Breast epithelium (tissue), 4 donors: ENCODE data around the gene FMOD. TPM values are rescaled to one million over a fixed set of nuclear protein-coding genes. Genes with fewer than 3 reads are reported as not detected.

Experiments
- DNase-seq, 2 donors: peaks; one replicate each; pipeline ENCODE4 v3.0.0-alpha.2; 2019; ENCODE audit warnings: low spot score in 2 of 2
- H3K27ac ChIP-seq, 2 donors: fragments of 200-600 bp; sonication (generic) in 1 of 2; one replicate each; pipeline ENCODE4 v1.5.1; 2016 to 2019; ENCODE audit warnings: mild to moderate bottlenecking in 1 of 2
- H3K27me3 ChIP-seq, 2 donors: fragments of 200-600 bp; sonication (generic) in 1 of 2; one replicate each; pipeline versions ENCODE4 v1.5.1 to v1.6.0; 2017 to 2019; ENCODE audit warnings: control low read depth in 1 of 2, mild to moderate bottlenecking in 1 of 2
- H3K36me3 ChIP-seq: fragments of 200-600 bp; one replicate; pipeline ENCODE4 v1.5.1; 2019
- H3K4me1 ChIP-seq, 2 donors: fragments of 200-600 bp; sonication (generic); one replicate each; pipeline ENCODE4 v1.5.1; 2016 to 2019; ENCODE audit warnings: control low read depth in 1 of 2
- H3K4me3 ChIP-seq, 3 donors: fragments of 200-600 bp; sonication (generic); 1 replicate in 2 of 3; 2 replicates in 1 of 3; pipeline ENCODE4 v1.5.1; 2016 to 2019; ENCODE audit warnings: mild to moderate bottlenecking in 3 of 3, moderate library complexity in 2 of 3
- H3K9me3 ChIP-seq, 2 donors: fragments of 200-600 bp; sonication (generic) in 1 of 2; one replicate each; pipeline ENCODE4 v1.5.1; 2016 to 2019; ENCODE audit warnings: control low read depth in 1 of 2
- CTCF ChIP-seq, 3 donors: fragments of 450-650 bp; IDR thresholded peaks; one replicate each; pipeline ENCODE4 v1.5.1; 2016 to 2017; ENCODE audit warnings: antibody characterized with exemption in 3 of 3, mild to moderate bottlenecking in 3 of 3, moderate library complexity in 3 of 3
- POLR2A ChIP-seq: fragments of 450-650 bp; IDR thresholded peaks from one replicate; pipeline ENCODE4 v1.6.1; 2016; ENCODE audit warnings: antibody characterized with exemption, mild to moderate bottlenecking, moderate library complexity
- POLR2AphosphoS5 ChIP-seq, 3 donors: sonication (generic); formaldehyde crosslinking; IDR thresholded peaks; one replicate each; pipeline ENCODE4 v1.6.1; 2017; ENCODE audit warnings: antibody characterized with exemption in 3 of 3
- intact Hi-C: fragments of 100-400 bp; cut with DNase I; formaldehyde crosslinking; loops from one replicate; pipeline ENCODE4 v1.15.1; 2023; ENCODE audit warnings: low total_unique reads
- total RNA-seq, 3 donors: library from RNA; depleted of rRNA; stranded (reverse); fragments of >200 nt; gene quantifications; one replicate each; pipeline ENCODE4 v1.1.0, GENCODE V29; 2016

The FMOD gene
- total RNA-seq, 3 donors from 2014 or later = 79.6 to 132 (median 92.4) TPM

DNA sequence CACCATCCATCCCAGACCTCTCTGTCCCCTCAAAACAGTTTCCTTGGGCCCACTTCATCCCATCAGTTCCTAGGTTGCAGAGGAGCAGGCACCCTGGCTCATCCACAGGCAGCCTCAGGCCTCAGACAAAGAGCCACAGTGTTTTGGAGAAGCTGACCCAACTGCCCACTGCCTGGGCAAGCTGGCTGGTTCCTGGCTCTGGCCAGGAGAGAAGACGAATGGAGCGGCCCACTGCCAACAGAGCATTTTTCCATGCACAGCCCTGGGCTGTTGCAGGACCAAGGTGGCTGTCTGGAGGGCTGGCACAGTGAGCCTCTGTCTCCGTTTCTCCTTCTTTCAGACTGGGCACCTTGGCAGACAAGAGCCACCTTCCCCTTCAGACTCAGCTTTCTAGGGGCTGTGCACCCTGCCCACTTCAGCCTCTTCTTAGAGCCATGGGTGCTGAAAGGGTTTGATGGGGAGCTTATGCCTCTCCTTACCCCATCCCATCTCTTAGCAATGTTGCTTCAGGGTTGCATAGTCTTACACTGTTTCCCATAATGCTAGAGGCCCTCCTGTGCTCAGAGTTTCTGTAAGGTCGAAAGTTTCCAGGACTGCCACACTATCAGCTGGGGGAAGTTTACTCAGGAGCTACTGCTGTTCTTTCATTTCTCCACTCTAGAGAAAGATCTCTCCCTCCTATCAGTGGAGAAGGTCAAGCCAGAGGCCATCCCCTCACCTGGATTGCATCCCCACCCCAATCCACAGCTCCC, 973 bp downstream of the FMOD start:
- Histone ChIP-seq H3K4me3 (peak overlapping the region; percentile 39 to 53 (median 45)), H3K27me3 (no peaks in the 10 kb centered on the region), H3K9me3 (no peaks in the 10 kb centered on the region), H3K4me1 (peaks cover 7 to 16% of the 10 kb centered on the region in 2 donors), H3K36me3 (no peaks in the 10 kb centered on the region), H3K27ac (peak overlapping the region; percentile 77 to 83)
- peak in 1 of 2 donors; percentile 57 for DNase-seq
- TF ChIP-seq CTCF (IDR thresholded peaks at IDR 0.05) = no peak
- TF ChIP-seq POLR2A = no peak
- no peak for TF ChIP-seq POLR2AphosphoS5 (IDR thresholded peaks at IDR 0.05)
- intact Hi-C loops = no loop called here

DNA sequence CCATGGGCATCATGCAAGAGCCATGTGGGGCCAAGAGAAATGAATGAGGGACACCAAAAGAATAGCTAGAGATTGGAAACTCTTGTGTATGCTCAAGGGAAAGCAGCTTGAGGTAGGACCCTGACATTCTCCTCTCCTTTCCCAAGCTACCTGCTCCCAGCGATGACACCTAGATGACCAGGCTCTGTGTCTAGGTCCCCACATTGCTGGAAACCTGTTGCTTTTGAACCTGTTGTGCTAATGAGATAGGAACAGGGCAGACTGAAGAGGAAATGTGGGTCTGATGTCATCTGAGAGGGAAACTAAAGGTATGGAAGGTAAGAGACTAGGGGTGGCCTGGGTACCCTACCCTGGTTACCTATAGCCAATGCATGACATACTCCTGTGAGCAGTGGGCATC, 1.8 kb downstream of the FMOD start:
- no peaks in the 10 kb centered on the region for H3K27me3 ChIP-seq
- H3K4me1 ChIP-seq = peaks cover 7 to 16% of the 10 kb centered on the region in 2 donors
- no peaks in the 10 kb centered on the region for H3K9me3 ChIP-seq
- intact Hi-C loops = no loop called here
- DNase-seq = no peak
- peak overlapping the region in 1 of 3 donors; percentile 53 for H3K4me3 ChIP-seq
- H3K27ac ChIP-seq = peak overlapping the region; percentile 77 to 83
- no peaks in the 10 kb centered on the region for H3K36me3 ChIP-seq
- no peak for TF ChIP-seq POLR2AphosphoS5 (IDR thresholded peaks at IDR 0.05)
- no peak for TF ChIP-seq CTCF (IDR thresholded peaks at IDR 0.05)
- TF ChIP-seq POLR2A = no peak

DNA sequence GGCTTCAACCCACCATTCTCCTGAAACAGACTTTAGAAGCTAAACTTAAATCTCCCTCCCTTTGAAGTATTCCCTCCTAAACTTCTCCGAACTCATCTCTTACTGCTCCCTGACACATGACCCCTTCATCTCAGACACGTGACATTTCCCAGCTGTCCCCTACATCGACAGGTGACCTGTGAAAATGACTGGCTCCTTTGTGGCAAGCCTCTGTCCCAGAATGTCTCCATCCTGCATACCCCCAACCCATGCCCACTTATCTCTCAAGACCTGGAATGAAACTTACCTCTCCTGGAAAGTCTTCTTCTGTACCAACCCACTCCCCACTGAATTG, 4.2 kb downstream of the FMOD start:
- no peaks in the 10 kb centered on the region for H3K9me3 ChIP-seq
- no peaks in the 10 kb centered on the region for H3K36me3 ChIP-seq
- no peaks in the 10 kb centered on the region for H3K27me3 ChIP-seq
- DNase-seq = no peak
- no peak for TF ChIP-seq POLR2A
- no peak for TF ChIP-seq POLR2AphosphoS5 (IDR thresholded peaks at IDR 0.05)
- no peak for TF ChIP-seq CTCF (IDR thresholded peaks at IDR 0.05)
- H3K4me3 ChIP-seq = no peak overlapping the region
- intact Hi-C loops = no loop called here
- H3K4me1 ChIP-seq = peaks cover 7 to 16% of the 10 kb centered on the region in 2 donors
- no peak overlapping the region for H3K27ac ChIP-seq

DNA sequence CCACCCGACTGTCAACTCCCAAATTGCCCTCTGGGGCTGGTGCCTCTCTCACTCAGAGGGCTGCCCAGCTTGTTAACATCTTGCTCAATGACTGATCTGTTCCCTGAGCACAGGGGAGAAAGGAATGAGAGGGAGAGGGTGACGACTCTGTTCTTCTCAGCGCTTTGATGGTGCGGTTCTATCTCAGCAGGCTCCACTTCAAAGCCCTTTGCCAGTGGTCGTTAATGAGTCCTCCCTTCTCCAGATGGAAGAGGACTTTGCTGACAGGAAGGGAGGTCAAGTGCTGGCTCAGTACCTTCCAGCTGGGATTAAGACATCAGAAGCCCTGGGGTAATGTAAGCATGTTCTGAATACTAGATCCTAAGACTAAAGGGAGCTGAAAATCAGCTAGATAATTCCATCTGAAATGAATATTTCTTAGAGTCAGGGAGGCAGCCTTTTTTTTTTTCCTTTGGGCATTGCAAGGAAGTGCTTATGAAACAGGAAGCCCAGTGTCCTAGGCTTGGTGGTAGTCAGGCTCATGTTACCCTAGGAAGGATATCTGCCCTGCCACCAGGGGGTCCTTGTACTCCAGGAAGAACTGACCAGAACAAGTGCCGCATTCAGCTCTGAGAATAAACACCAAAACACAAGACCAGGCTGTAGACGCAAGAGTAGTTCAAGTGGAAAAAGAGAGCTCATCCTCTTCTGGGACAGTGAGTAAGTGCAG, 4.7 kb downstream of the FMOD start:
- Histone ChIP-seq H3K9me3 (no peaks in the 10 kb centered on the region), H3K27me3 (no peaks in the 10 kb centered on the region), H3K27ac (no peak overlapping the region), H3K36me3 (no peaks in the 10 kb centered on the region), H3K4me1 (peaks cover 7 to 16% of the 10 kb centered on the region in 2 donors), H3K4me3 (no peak overlapping the region)
- no peak for DNase-seq
- intact Hi-C loops = no loop called here
- no peak for TF ChIP-seq POLR2A
- TF ChIP-seq CTCF (IDR thresholded peaks at IDR 0.05) = no peak
- TF ChIP-seq POLR2AphosphoS5 (IDR thresholded peaks at IDR 0.05) = no peak
